ENCODE data around the gene WASF3.

Gene WASF3

GRCh38 chr13:26604784-26605545, 47.5 kb downstream of the WASF3 start:
- Histone ChIP-seq H3K4me3 (replicated peaks; ENCODE audit: low read depth, low read length) (no peak overlapping the region), H3K36me3 (ENCODE audit: control insufficient read depth, insufficient read depth, low read length) (no peaks in the 10 kb centered on the region), H3K27me3 (replicated peaks; ENCODE audit: control insufficient read depth, insufficient read depth, low read length) (no peaks in the 10 kb centered on the region)
- TF ChIP-seq CTCF (IDR thresholded peaks at IDR 0.05; ENCODE audit: insufficient read depth, low read length, poor library complexity, severe bottlenecking): no peak
- no peak for DNase-seq (ENCODE audit: extremely low read depth, insufficient read length)

- H3K27me3 ChIP-seq (replicated peaks; ENCODE audit: control insufficient read depth, insufficient read depth, low read length): no peaks in the 10 kb centered on the region
- no peaks in the 10 kb centered on the region for H3K36me3 ChIP-seq (ENCODE audit: control insufficient read depth, insufficient read depth, low read length)
- DNase-seq (ENCODE audit: extremely low read depth, insufficient read length): no peak
- no peak overlapping the region for H3K4me3 ChIP-seq (replicated peaks; ENCODE audit: low read depth, low read length)
- peak; percentile 22 for TF ChIP-seq CTCF (IDR thresholded peaks at IDR 0.05; ENCODE audit: insufficient read depth, low read length, poor library complexity, severe bottlenecking)
These were observed 48.4 kb downstream of the WASF3 start for GRCh38 chr13:26605845-26606244.

- TF ChIP-seq CTCF (IDR thresholded peaks at IDR 0.05; ENCODE audit: insufficient read depth, low read length, poor library complexity, severe bottlenecking): no peak
- no peak for DNase-seq (ENCODE audit: extremely low read depth, insufficient read length)
- no peaks in the 10 kb centered on the region for H3K27me3 ChIP-seq (replicated peaks; ENCODE audit: control insufficient read depth, insufficient read depth, low read length)
- no peaks in the 10 kb centered on the region for H3K36me3 ChIP-seq (ENCODE audit: control insufficient read depth, insufficient read depth, low read length)
- H3K4me3 ChIP-seq (replicated peaks; ENCODE audit: low read depth, low read length): no peak overlapping the region
These were observed 49.1 kb downstream of the WASF3 start for GRCh38 chr13:26606631-26607030.

- no peaks in the 10 kb centered on the region for H3K36me3 ChIP-seq (ENCODE audit: control insufficient read depth, insufficient read depth, low read length)
- no peak for TF ChIP-seq CTCF (IDR thresholded peaks at IDR 0.05; ENCODE audit: insufficient read depth, low read length, poor library complexity, severe bottlenecking)
- no peak for DNase-seq (ENCODE audit: extremely low read depth, insufficient read length)
These were observed 57.2 kb downstream of the WASF3 start for GRCh38 chr13:26614721-26615120.

GRCh38 chr13:26616126-26616525, 58.6 kb downstream of the WASF3 start:
- Histone ChIP-seq H3K4me3 (replicated peaks; ENCODE audit: low read depth, low read length) (no peak overlapping the region), H3K27me3 (replicated peaks; ENCODE audit: control insufficient read depth, insufficient read depth, low read length) (no peaks in the 10 kb centered on the region; the same call in 1 of the 2 replicates), H3K36me3 (ENCODE audit: control insufficient read depth, insufficient read depth, low read length) (no peaks in the 10 kb centered on the region)
- no peak for TF ChIP-seq CTCF (IDR thresholded peaks at IDR 0.05; ENCODE audit: insufficient read depth, low read length, poor library complexity, severe bottlenecking)
- DNase-seq (ENCODE audit: extremely low read depth, insufficient read length): no peak

More at GRCh38 chr13:26614721-26615120, 57.2 kb downstream of the WASF3 start:
- H3K27me3 ChIP-seq (replicated peaks; ENCODE audit: control insufficient read depth, insufficient read depth, low read length): no peaks in the 10 kb centered on the region
- H3K4me3 ChIP-seq (replicated peaks; ENCODE audit: low read depth, low read length): no peak overlapping the region

Measured in GM06990 (cell line).